Measurements from ENCODE around the gene HCFC2.

Gene HCFC2

GRCh38 chr12:104133321-104133720 lies 69.0 kb downstream of the HCFC2 start:
- H3K4me3 ChIP-seq (ENCODE audit: low read length): no peak overlapping the region
- H3K9me3 ChIP-seq (ENCODE audit: control insufficient read depth, low read length): no peaks in the 10 kb centered on the region
- no peaks in the 10 kb centered on the region for H3K36me3 ChIP-seq (ENCODE audit: control insufficient read depth, insufficient read depth, low read length)
- peaks cover 7% of the 10 kb centered on the region for H3K4me1 ChIP-seq (ENCODE audit: control insufficient read depth, insufficient read depth, low read length)
- H3K9ac ChIP-seq (ENCODE audit: low read length): no peak overlapping the region
- H3K27me3 ChIP-seq (ENCODE audit: control insufficient read depth, insufficient read depth, low read length): no peaks in the 10 kb centered on the region

GRCh38 chr12:104133866-104134265 lies 69.5 kb downstream of the HCFC2 start:
- Histone ChIP-seq H3K4me3 (ENCODE audit: low read length) (no peak overlapping the region), H3K9ac (ENCODE audit: low read length) (no peak overlapping the region), H3K36me3 (ENCODE audit: control insufficient read depth, insufficient read depth, low read length) (no peaks in the 10 kb centered on the region), H3K4me1 (ENCODE audit: control insufficient read depth, insufficient read depth, low read length) (peaks cover 7% of the 10 kb centered on the region), H3K27me3 (ENCODE audit: control insufficient read depth, insufficient read depth, low read length) (no peaks in the 10 kb centered on the region), H3K9me3 (ENCODE audit: control insufficient read depth, low read length) (no peaks in the 10 kb centered on the region)

- no peaks in the 10 kb centered on the region for H3K27me3 ChIP-seq (ENCODE audit: control insufficient read depth, insufficient read depth, low read length)
- H3K9ac ChIP-seq (ENCODE audit: low read length): no peak overlapping the region
Observed at GRCh38 chr12:104134882-104135281, 70.6 kb downstream of the HCFC2 start.

GRCh38 chr12:104136577-104136976 lies 72.2 kb downstream of the HCFC2 start:
- no peaks in the 10 kb centered on the region for H3K9me3 ChIP-seq (ENCODE audit: control insufficient read depth, low read length)
- no peaks in the 10 kb centered on the region for H3K4me1 ChIP-seq (ENCODE audit: control insufficient read depth, insufficient read depth, low read length)
- H3K4me3 ChIP-seq (ENCODE audit: low read length): peak overlapping the region; percentile 74
- H3K36me3 ChIP-seq (ENCODE audit: control insufficient read depth, insufficient read depth, low read length): no peaks in the 10 kb centered on the region
- peak overlapping the region; percentile 81 for H3K9ac ChIP-seq (ENCODE audit: low read length)
- H3K27me3 ChIP-seq (ENCODE audit: control insufficient read depth, insufficient read depth, low read length): no peaks in the 10 kb centered on the region

More at GRCh38 chr12:104134882-104135281, 70.6 kb downstream of the HCFC2 start:
- Histone ChIP-seq H3K4me1 (ENCODE audit: control insufficient read depth, insufficient read depth, low read length) (peaks cover 7% of the 10 kb centered on the region), H3K9me3 (ENCODE audit: control insufficient read depth, low read length) (no peaks in the 10 kb centered on the region), H3K36me3 (ENCODE audit: control insufficient read depth, insufficient read depth, low read length) (no peaks in the 10 kb centered on the region), H3K4me3 (ENCODE audit: low read length) (no peak overlapping the region)

- no peaks in the 10 kb centered on the region for H3K4me1 ChIP-seq (ENCODE audit: control insufficient read depth, insufficient read depth, low read length)
- peak overlapping the region; percentile 74 for H3K4me3 ChIP-seq (ENCODE audit: low read length)
- H3K9me3 ChIP-seq (ENCODE audit: control insufficient read depth, low read length): no peaks in the 10 kb centered on the region
- no peaks in the 10 kb centered on the region for H3K36me3 ChIP-seq (ENCODE audit: control insufficient read depth, insufficient read depth, low read length)
- peak overlapping the region; percentile 81 for H3K9ac ChIP-seq (ENCODE audit: low read length)
- no peaks in the 10 kb centered on the region for H3K27me3 ChIP-seq (ENCODE audit: control insufficient read depth, insufficient read depth, low read length)
Observed at GRCh38 chr12:104137001-104137901, 72.9 kb downstream of the HCFC2 start.

- Histone ChIP-seq H3K4me3 (ENCODE audit: low read length) (peak within 1 kb of the TSS; percentile 74), H3K27me3 (ENCODE audit: control insufficient read depth, insufficient read depth, low read length) (no peaks in the 10 kb centered on the region), H3K9me3 (ENCODE audit: control insufficient read depth, low read length) (no peaks in the 10 kb centered on the region), H3K9ac (ENCODE audit: low read length) (peak within 1 kb of the TSS; percentile 81), H3K36me3 (ENCODE audit: control insufficient read depth, insufficient read depth, low read length) (no peaks in the 10 kb centered on the region), H3K4me1 (ENCODE audit: control insufficient read depth, insufficient read depth, low read length) (no peaks in the 10 kb centered on the region)
Observed at GRCh38 chr12:104137902-104138796, 73.8 kb downstream of the HCFC2 start, which contains the start of gene NFYB. Gene NFYB (minus strand): TSS chr12:104138210. CDS start chr12:104135453, 2,757 bp downstream.

GRCh38 chr12:104138797-104139152 lies 74.4 kb downstream of the HCFC2 start:
- Histone ChIP-seq H3K9me3 (ENCODE audit: control insufficient read depth, low read length) (no peaks in the 10 kb centered on the region), H3K4me1 (ENCODE audit: control insufficient read depth, insufficient read depth, low read length) (no peaks in the 10 kb centered on the region), H3K9ac (ENCODE audit: low read length) (no peak overlapping the region), H3K36me3 (ENCODE audit: control insufficient read depth, insufficient read depth, low read length) (no peaks in the 10 kb centered on the region), H3K27me3 (ENCODE audit: control insufficient read depth, insufficient read depth, low read length) (no peaks in the 10 kb centered on the region), H3K4me3 (ENCODE audit: low read length) (no peak overlapping the region)

- Histone ChIP-seq H3K4me3 (ENCODE audit: low read length) (no peak overlapping the region), H3K9ac (ENCODE audit: low read length) (no peak overlapping the region), H3K36me3 (ENCODE audit: control insufficient read depth, insufficient read depth, low read length) (no peaks in the 10 kb centered on the region), H3K9me3 (ENCODE audit: control insufficient read depth, low read length) (no peaks in the 10 kb centered on the region), H3K4me1 (ENCODE audit: control insufficient read depth, insufficient read depth, low read length) (no peaks in the 10 kb centered on the region), H3K27me3 (ENCODE audit: control insufficient read depth, insufficient read depth, low read length) (no peaks in the 10 kb centered on the region)
Observed at GRCh38 chr12:104142543-104142942, 78.2 kb downstream of the HCFC2 start.

GRCh38 chr12:104143002-104143401 lies 78.7 kb downstream of the HCFC2 start:
- no peak overlapping the region for H3K4me3 ChIP-seq (ENCODE audit: low read length)
- H3K9me3 ChIP-seq (ENCODE audit: control insufficient read depth, low read length): no peaks in the 10 kb centered on the region
- H3K4me1 ChIP-seq (ENCODE audit: control insufficient read depth, insufficient read depth, low read length): no peaks in the 10 kb centered on the region
- no peaks in the 10 kb centered on the region for H3K36me3 ChIP-seq (ENCODE audit: control insufficient read depth, insufficient read depth, low read length)
- no peaks in the 10 kb centered on the region for H3K27me3 ChIP-seq (ENCODE audit: control insufficient read depth, insufficient read depth, low read length)
- H3K9ac ChIP-seq (ENCODE audit: low read length): no peak overlapping the region

- no peak overlapping the region for H3K9ac ChIP-seq (ENCODE audit: low read length)
- no peaks in the 10 kb centered on the region for H3K4me1 ChIP-seq (ENCODE audit: control insufficient read depth, insufficient read depth, low read length)
- no peak overlapping the region for H3K4me3 ChIP-seq (ENCODE audit: low read length)
- H3K27me3 ChIP-seq (ENCODE audit: control insufficient read depth, insufficient read depth, low read length): no peaks in the 10 kb centered on the region
- no peaks in the 10 kb centered on the region for H3K36me3 ChIP-seq (ENCODE audit: control insufficient read depth, insufficient read depth, low read length)
- no peaks in the 10 kb centered on the region for H3K9me3 ChIP-seq (ENCODE audit: control insufficient read depth, low read length)
Observed at GRCh38 chr12:104143918-104144317, 79.6 kb downstream of the HCFC2 start.

- Histone ChIP-seq H3K9ac (ENCODE audit: low read length) (no peak overlapping the region), H3K4me1 (ENCODE audit: control insufficient read depth, insufficient read depth, low read length) (no peaks in the 10 kb centered on the region), H3K4me3 (ENCODE audit: low read length) (no peak overlapping the region), H3K9me3 (ENCODE audit: control insufficient read depth, low read length) (no peaks in the 10 kb centered on the region), H3K36me3 (ENCODE audit: control insufficient read depth, insufficient read depth, low read length) (no peaks in the 10 kb centered on the region), H3K27me3 (ENCODE audit: control insufficient read depth, insufficient read depth, low read length) (no peaks in the 10 kb centered on the region)
Observed at GRCh38 chr12:104147346-104147745, 83.0 kb downstream of the HCFC2 start.

- H3K27me3 ChIP-seq (ENCODE audit: control insufficient read depth, insufficient read depth, low read length): no peaks in the 10 kb centered on the region
- no peak overlapping the region for H3K9ac ChIP-seq (ENCODE audit: low read length)
- H3K36me3 ChIP-seq (ENCODE audit: control insufficient read depth, insufficient read depth, low read length): no peaks in the 10 kb centered on the region
- H3K4me1 ChIP-seq (ENCODE audit: control insufficient read depth, insufficient read depth, low read length): no peaks in the 10 kb centered on the region
- H3K4me3 ChIP-seq (ENCODE audit: low read length): no peak overlapping the region
- no peaks in the 10 kb centered on the region for H3K9me3 ChIP-seq (ENCODE audit: control insufficient read depth, low read length)
Observed at GRCh38 chr12:104150416-104150815, 86.1 kb downstream of the HCFC2 start.
